Parathyroid adenoma (tissue), 2 donors: Measurements from ENCODE around the gene SHOX.
"Not testable (repeated sequence)": the region's sequence is repeated elsewhere in the genome, so short reads cannot be mapped to it uniquely, and the experiment has no call there.

Experiments
- H2AFZ ChIP-seq: fragments of 300-600 bp; sonication (generic); one replicate; pipeline ENCODE4 v1.7.0; 2017; ENCODE audit warnings: antibody characterized with exemption, mild to moderate bottlenecking
- H3K27ac ChIP-seq: fragments of 300-600 bp; sonication (generic); one replicate; pipeline ENCODE4 v1.7.0; 2017
- H3K27me3 ChIP-seq: fragments of 300-600 bp; sonication (generic); one replicate; pipeline ENCODE4 v1.7.0; 2017; ENCODE audit warnings: low read length; ENCODE audit not compliant: control insufficient read depth, insufficient read depth
- H3K36me3 ChIP-seq: fragments of 300-600 bp; sonication (generic); one replicate; pipeline ENCODE4 v1.7.0; 2017; ENCODE audit warnings: low read length; ENCODE audit not compliant: control insufficient read depth, insufficient read depth
- H3K4me1 ChIP-seq: fragments of 300-600 bp; sonication (generic); one replicate; pipeline ENCODE4 v1.7.0; 2017; ENCODE audit warnings: control low read depth
- H3K4me2 ChIP-seq: fragments of 300-600 bp; sonication (generic); one replicate; pipeline ENCODE4 v1.7.0; 2017; ENCODE audit warnings: low read length
- H3K4me3 ChIP-seq: fragments of 300-600 bp; sonication (generic); one replicate; pipeline ENCODE4 v1.7.0; 2017; ENCODE audit warnings: low read depth, low read length
- H3K79me2 ChIP-seq: fragments of 300-600 bp; sonication (generic); one replicate; pipeline ENCODE4 v1.7.0; 2017; ENCODE audit warnings: control low read depth
- H3K9ac ChIP-seq: fragments of 300-600 bp; sonication (generic); one replicate; pipeline ENCODE4 v1.7.0; 2017; ENCODE audit warnings: mild to moderate bottlenecking
- H3K9me3 ChIP-seq: fragments of 300-600 bp; sonication (generic); one replicate; pipeline ENCODE4 v1.7.0; 2017; ENCODE audit warnings: low read length; ENCODE audit not compliant: control insufficient read depth
- TF ChIP-seq, protein P1 (sequence below): fragments of 300-600 bp; sonication (generic); IDR thresholded peaks from one replicate; pipeline ENCODE4 v1.7.0; 2017; ENCODE audit warnings: antibody characterized with exemption, mild to moderate bottlenecking
- donor health status: primary hyperparathyroidism.

Gene SHOX

DNA sequence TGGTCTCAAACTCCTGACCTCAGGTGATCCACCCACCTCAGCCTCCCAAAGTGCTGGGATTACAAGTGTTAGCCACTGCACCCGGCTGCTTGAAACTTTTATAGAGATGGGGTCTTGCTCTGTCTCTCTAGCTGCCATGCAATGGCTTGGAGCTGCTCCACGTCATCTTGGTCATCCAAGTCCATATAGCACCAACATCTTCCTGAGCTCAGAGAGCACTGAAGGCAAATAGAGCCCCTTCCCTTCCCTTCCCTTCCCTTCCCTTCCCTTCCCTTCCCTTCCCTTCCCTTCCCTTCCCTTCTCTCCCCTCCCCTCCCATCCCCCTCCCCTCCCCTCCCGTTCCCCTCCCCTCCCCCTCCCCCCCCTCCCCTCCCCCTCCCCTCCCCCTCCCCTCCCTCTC lies 22.5 kb upstream of the SHOX start:
- H3K36me3 ChIP-seq, H3K9ac ChIP-seq, H3K4me1 ChIP-seq, H3K27me3 ChIP-seq, H3K79me2 ChIP-seq, H3K27ac ChIP-seq, H3K4me3 ChIP-seq, H3K4me2 ChIP-seq, H3K9me3 ChIP-seq, H2AFZ ChIP-seq: not testable (repeated sequence)

DNA sequence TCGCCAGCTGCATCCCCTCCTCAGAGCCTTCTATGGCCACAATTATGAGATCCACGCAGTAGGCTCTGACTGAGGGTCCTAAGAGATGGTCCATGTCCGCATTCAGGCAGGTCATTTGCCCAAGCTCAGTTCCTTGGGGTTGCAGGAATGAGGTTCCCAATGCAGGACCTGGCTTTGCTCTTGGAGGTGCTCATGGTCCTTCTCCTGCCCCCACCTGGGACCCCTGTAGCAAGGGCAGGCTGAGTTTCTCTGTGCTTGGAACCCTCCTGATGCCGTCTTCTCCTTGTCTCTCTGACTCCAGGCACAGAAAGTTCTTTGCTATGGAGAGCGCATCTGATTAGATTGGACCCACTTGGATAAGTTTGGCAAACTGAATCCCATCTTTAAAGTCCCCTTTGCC lies 16.5 kb upstream of the SHOX start:
- Histone ChIP-seq H3K79me2 (no peaks in the 10 kb centered on the region), H3K9ac (no peak overlapping the region), H3K9me3 (no peaks in the 10 kb centered on the region), H3K4me1 (no peaks in the 10 kb centered on the region), H3K4me2 (no peak overlapping the region), H2AFZ (no peak overlapping the region), H3K27me3 (no peaks in the 10 kb centered on the region), H3K27ac (no peak overlapping the region), H3K36me3 (no peaks in the 10 kb centered on the region), H3K4me3 (no peak overlapping the region)
- TF ChIP-seq, protein P1, sequence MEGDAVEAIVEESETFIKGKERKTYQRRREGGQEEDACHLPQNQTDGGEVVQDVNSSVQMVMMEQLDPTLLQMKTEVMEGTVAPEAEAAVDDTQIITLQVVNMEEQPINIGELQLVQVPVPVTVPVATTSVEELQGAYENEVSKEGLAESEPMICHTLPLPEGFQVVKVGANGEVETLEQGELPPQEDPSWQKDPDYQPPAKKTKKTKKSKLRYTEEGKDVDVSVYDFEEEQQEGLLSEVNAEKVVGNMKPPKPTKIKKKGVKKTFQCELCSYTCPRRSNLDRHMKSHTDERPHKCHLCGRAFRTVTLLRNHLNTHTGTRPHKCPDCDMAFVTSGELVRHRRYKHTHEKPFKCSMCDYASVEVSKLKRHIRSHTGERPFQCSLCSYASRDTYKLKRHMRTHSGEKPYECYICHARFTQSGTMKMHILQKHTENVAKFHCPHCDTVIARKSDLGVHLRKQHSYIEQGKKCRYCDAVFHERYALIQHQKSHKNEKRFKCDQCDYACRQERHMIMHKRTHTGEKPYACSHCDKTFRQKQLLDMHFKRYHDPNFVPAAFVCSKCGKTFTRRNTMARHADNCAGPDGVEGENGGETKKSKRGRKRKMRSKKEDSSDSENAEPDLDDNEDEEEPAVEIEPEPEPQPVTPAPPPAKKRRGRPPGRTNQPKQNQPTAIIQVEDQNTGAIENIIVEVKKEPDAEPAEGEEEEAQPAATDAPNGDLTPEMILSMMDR = no peak

DNA sequence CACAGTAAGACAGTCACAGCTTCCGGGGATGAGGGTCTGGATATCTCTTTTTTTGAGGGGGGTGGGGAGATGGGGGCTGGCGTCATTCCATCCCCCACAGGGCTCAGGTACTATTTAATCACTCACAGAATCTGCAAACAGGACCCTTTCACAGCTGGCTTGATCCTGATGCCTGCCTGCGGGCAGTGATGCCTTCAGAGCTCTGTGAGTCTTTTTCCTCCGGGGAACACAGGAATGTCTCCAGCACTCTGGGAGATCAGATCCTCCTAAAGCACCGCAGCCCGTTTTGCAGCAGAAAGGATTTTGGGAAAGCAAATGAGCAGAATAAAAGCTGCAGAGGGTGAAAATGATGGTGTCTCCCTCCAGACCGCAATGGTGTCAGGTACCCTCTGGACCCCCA lies 13.2 kb upstream of the SHOX start:
- H2AFZ ChIP-seq = no peak overlapping the region
- no peaks in the 10 kb centered on the region for H3K4me1 ChIP-seq
- no peak overlapping the region for H3K27ac ChIP-seq
- no peak overlapping the region for H3K4me3 ChIP-seq
- no peaks in the 10 kb centered on the region for H3K9me3 ChIP-seq
- TF ChIP-seq, protein P1 = no peak
- H3K36me3 ChIP-seq = no peaks in the 10 kb centered on the region
- H3K79me2 ChIP-seq = no peaks in the 10 kb centered on the region
- peaks cover 5% of the 10 kb centered on the region for H3K27me3 ChIP-seq
- H3K9ac ChIP-seq = no peak overlapping the region
- H3K4me2 ChIP-seq = no peak overlapping the region

DNA sequence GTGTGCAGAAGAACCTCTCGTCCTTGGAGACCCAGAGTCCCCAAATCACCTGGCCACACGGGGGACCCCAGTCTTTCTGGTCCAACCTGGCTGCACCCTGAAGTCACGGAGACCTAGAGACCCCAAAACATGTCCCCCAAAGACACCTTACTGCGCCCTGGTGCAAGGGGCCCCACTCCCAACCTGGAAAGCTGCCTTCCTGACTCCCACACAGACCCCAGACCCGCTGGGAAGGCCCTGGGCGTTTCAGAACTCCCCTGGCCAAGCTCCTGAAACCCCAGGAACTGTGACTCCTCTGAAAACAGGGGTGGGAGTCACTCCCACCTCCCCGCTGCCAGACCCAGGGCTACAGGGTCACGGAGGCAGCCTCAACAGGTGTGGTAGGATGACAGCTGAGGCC lies 12.7 kb upstream of the SHOX start:
- Histone ChIP-seq H3K9me3 (no peaks in the 10 kb centered on the region), H3K9ac (no peak overlapping the region), H3K27ac (no peak overlapping the region), H3K36me3 (no peaks in the 10 kb centered on the region), H3K4me2 (no peak overlapping the region), H3K79me2 (no peaks in the 10 kb centered on the region), H3K4me3 (no peak overlapping the region), H3K4me1 (no peaks in the 10 kb centered on the region), H3K27me3 (peaks cover 5% of the 10 kb centered on the region), H2AFZ (no peak overlapping the region)
- TF ChIP-seq, protein P1 = no peak

DNA sequence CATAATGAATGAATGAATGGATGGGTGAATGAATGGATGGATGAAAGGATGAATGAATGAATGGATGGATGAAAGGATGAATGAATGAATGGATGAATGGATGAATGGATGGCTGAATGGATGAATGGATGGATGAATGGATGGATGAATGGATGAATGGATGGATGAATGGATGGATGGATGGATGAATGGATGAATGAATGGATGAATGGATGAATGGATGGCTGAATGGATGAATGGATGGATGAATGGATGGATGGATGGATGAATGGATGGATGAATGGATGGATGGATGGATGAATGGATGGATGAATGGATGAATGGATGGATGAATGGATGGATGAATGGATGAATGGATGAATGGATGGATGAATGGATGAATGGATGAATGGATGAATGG lies 12.3 kb upstream of the SHOX start:
- H3K4me1 ChIP-seq, H2AFZ ChIP-seq, H3K9me3 ChIP-seq, H3K9ac ChIP-seq, H3K36me3 ChIP-seq, H3K27me3 ChIP-seq, H3K4me2 ChIP-seq, H3K27ac ChIP-seq, H3K4me3 ChIP-seq, H3K79me2 ChIP-seq: not testable (repeated sequence)

DNA sequence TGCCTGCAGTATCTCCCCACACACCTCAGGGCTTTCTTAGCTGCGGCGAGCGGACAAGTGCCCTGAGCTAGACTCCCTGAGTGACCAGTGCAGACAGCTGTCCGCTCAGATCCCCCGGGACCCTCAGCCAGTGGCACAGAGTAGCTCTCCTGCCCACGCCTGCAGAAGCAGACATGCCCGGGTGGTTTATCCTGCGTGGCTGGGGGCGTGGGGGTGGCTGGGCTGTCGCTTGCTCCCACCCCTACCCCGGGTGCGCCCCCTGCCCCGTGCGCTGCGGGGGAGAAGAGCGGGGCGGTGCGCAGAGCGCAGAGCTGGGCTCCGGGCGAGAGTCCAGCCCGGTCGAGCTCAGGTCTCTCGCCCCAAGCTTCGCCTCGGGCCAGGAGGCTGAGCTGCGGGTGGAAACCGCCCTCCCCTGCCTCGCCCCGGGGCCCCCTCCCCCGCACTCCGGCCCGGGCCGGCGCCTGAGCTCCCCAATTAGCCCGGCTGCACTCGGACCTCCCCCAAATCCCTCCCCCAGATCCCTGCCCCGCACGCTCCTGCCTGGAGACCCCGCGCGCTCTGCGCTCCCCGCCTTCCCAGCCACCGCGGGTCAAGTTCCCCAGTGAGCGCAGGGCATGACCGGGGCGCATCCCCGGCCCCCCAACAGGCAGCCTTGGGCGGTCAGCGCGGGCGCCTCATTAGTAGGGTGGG lies 11.7 kb upstream of the SHOX start:
- no peak overlapping the region for H3K27ac ChIP-seq
- H3K9me3 ChIP-seq = no peaks in the 10 kb centered on the region
- H3K27me3 ChIP-seq = peaks cover 5% of the 10 kb centered on the region
- no peak overlapping the region for H2AFZ ChIP-seq
- no peaks in the 10 kb centered on the region for H3K36me3 ChIP-seq
- TF ChIP-seq, protein P1 = no peak
- H3K4me1 ChIP-seq = no peaks in the 10 kb centered on the region
- H3K79me2 ChIP-seq = no peaks in the 10 kb centered on the region
- H3K4me2 ChIP-seq = no peak overlapping the region
- no peak overlapping the region for H3K4me3 ChIP-seq
- H3K9ac ChIP-seq = no peak overlapping the region
